RCC 7860 (cell line): ENCODE measurements around the gene TRIP12.
"Not testable (repeated sequence)": the region's sequence is repeated elsewhere in the genome, so short reads cannot be mapped to it uniquely, and the experiment has no call there.

Experiments used
- DNase-seq: peaks from one replicate; pipeline ENCODE4 v3.0.0-alpha.2; 2015; ENCODE audit warnings: low spot score
- FAIRE-seq: peaks from 2 replicates; lab custom pipeline; 2012; peaks lifted over from hg19 to GRCh38; lab: Jason Lieb, UNC

Gene TRIP12

DNA sequence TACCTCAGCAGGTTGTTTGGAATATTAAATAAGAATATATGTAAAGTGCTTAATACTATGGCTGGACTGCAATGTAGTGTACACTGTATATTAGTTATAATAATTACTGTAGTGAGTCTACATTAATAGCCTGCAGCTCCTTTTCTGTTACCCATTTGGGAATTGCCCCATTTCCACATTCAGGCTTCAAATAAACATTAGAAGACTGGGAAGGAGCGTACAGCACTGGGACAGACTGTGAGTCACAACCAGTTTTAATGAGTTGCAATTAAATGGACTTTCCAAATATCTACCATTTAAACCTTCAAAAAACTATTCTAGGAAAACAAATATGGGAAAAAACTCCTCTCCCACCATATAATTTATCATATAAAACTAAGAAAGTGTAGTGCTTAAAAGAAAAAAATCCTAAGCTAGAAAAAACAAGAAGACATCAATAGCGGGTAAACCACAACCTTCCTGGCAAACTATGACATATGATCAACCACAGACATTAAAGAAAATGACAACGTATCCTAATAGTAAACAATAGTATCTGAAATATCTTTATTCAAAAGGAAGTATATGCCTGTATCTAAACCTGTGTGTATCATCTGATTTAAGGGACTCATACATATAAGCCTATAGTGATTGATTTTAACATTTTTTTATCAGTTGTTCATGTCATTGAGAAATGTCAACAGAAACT is 86.1 kb downstream of the TRIP12 start:
- DNase-seq (no peak), FAIRE-seq (no peak)

- FAIRE-seq, DNase-seq: not testable (repeated sequence)
Observed at GRCh38 chr2:229834368-229834767, 87.4 kb downstream of the TRIP12 start.

DNA sequence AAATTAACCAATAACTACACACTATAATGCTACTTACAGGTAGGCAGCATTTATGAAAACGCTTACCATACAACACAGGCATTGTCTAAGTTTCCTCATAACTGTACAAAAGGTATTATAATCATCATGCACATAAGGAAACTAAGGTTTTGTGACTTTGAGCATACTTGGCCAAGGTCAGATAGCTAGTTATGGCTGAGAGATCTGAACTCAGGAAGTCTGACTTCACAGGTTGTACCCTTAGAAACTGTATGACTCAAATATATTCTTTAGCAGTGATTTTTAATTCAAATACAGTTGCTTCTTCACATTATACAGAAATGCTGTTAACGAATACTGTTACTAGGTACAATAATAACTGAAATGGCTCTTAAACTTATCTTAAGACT is 89.3 kb downstream of the TRIP12 start:
- FAIRE-seq = no peak
- DNase-seq = no peak

GRCh38 chr2:229831805-229832509 is 89.9 kb downstream of the TRIP12 start:
- FAIRE-seq (no peak), DNase-seq (no peak)

- no peak for DNase-seq
- FAIRE-seq = no peak
Observed at GRCh38 chr2:229825476-229825875, 96.3 kb downstream of the TRIP12 start.

GRCh38 chr2:229821316-229821715 is 100.5 kb downstream of the TRIP12 start:
- DNase-seq = no peak

DNA sequence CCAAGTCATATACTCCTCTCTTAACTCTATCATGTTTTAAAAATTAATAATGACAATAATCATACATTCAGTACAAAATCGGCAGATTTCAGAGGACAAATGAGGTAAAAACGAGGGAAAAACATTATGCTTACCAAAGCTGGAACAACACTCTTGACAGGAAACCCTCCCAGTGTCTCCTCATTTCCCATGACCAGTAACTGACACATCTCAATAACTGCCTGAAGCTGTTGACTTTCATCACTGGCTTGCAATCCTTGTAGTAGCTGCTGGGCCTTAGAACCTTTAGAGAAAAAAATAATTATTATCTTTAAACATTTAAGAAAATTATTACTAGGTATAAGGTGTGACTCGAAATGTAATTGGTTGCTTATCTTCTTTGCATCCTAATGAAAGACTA is 103.6 kb downstream of the TRIP12 start:
- no peak for DNase-seq
- FAIRE-seq = no peak

More at GRCh38 chr2:229821316-229821715, 100.5 kb downstream of the TRIP12 start:
- FAIRE-seq = no peak

- DNase-seq = no peak
- FAIRE-seq = peak; percentile 76
Observed at GRCh38 chr2:229815858-229816257, 106.0 kb downstream of the TRIP12 start.

DNA sequence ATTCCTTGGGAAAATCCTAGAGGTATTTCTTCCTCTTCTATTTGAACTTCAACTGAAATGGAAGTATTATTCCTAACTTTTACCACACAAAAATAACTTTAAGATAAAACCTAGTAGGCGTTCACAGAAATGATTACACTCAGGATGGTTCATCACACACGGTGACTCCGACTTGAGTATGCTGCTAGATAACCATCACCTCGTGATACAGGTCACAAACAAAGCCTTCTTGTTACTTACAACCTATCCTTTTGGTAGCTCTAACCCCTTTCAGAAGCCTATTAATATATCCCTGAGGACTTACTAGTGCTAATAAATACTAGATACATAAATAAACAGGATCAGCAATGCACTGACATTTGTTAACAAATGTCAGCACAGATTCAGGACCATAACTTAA is 106.5 kb downstream of the TRIP12 start:
- no peak for FAIRE-seq
- DNase-seq = no peak

GRCh38 chr2:229810786-229811185 is 111.0 kb downstream of the TRIP12 start:
- no peak for DNase-seq
- no peak for FAIRE-seq

- FAIRE-seq = no peak
Observed at GRCh38 chr2:229805559-229805958, 116.2 kb downstream of the TRIP12 start.

GRCh38 chr2:229802785-229803184 is 119.0 kb downstream of the TRIP12 start:
- no peak for DNase-seq

More at GRCh38 chr2:229805559-229805958, 116.2 kb downstream of the TRIP12 start:
- no peak for DNase-seq

GRCh38 chr2:229800997-229801754 is 120.6 kb downstream of the TRIP12 start:
- DNase-seq (no peak), FAIRE-seq (peak; percentile 58)

More at GRCh38 chr2:229802785-229803184, 119.0 kb downstream of the TRIP12 start:
- FAIRE-seq = no peak

DNA sequence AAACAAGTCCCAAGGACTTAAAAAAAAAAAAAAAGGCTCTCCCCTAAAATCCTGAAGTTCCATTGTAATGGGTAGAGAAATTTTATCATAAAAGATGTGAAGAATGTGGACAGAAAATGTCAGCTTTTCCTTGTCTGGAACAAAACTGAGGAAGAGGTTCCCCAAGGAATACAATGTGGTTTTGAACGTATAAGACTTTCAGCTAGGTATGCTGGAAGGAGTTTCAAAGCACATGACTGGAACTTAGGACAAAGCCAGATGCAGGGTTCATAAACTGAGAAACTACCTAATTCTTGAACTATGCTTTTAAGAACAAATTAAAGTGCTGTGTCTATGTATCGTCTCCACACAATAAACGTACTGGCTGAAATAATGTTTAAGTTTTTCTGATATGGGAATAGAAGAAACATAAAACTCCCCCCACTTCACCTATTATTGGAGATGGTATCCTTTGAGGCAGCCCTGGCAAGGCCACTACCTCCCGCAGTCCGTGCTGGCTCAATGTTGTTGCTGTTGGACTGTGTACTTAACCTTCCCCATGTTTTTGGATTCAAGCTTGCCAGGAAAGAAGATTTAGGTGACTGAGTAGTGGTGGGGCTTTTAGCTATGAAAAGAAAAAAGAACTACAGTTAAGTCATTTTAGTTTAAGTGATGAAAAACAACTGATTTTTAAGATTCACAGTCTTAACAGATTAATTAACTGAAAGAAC is 123.2 kb downstream of the TRIP12 start:
- FAIRE-seq (no peak), DNase-seq (no peak)

DNA sequence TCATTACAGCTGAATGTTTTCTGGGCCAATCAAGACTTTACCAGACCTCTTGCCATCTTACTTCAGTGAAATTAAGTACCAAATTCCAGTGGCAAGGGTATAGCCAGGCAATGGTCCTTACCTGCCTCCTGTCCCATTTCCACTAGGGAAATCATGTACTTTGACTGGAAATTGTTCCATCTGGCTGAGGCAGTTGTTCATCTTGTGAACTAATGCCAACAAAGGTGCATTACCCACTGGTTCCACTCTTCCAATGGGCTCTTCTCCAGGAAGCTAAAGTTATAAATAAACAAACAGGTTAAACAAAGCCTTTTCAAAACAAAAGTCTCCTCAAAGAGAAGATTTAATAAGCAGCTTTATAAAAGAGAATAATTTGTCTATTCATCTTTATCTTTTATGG is 126.8 kb downstream of the TRIP12 start:
- no peak for DNase-seq
- FAIRE-seq = no peak

GRCh38 chr2:229794636-229795035 is 127.2 kb downstream of the TRIP12 start:
- no peak for DNase-seq
- no peak for FAIRE-seq

GRCh38 chr2:229786289-229786688 is 135.5 kb downstream of the TRIP12 start:
- not testable (repeated sequence) for DNase-seq, FAIRE-seq

GRCh38 chr2:229784791-229785190 is 137.0 kb downstream of the TRIP12 start:
- no peak for FAIRE-seq

GRCh38 chr2:229783108-229783721 is 138.6 kb downstream of the TRIP12 start:
- no peak for DNase-seq
- no peak for FAIRE-seq

More at GRCh38 chr2:229784791-229785190, 137.0 kb downstream of the TRIP12 start:
- DNase-seq = no peak
